RWPE1 (cell line): ENCODE data around the gene NOL9.
A peak's percentile ranks its signal among the peaks of the same experiment; 100 is the strongest.

Experiments
- CTCF ChIA-PET: fragments of 350-600 bp; sonication (Branson Sonifier 250); formaldehyde crosslinking; extraction: SDS; loops from one replicate; lab custom pipeline; 2021; lab: Yijun Ruan, JAX
- POLR2A ChIA-PET: fragments of 400-600 bp; formaldehyde crosslinking; extraction: SDS; loops from one replicate; lab custom pipeline; 2020; ENCODE audit warnings: antibody characterized with exemption; ENCODE audit not compliant: low non-redundant PET; lab: Yijun Ruan, JAX
- DNase-seq: peaks from one replicate; pipeline ENCODE4 v3.0.0; 2012; ENCODE audit warnings: low spot score
- H3K27ac ChIP-seq: fragments of 450-650 bp; 2 replicates; pipeline ENCODE4 v1.5.1; 2017
- CTCF ChIP-seq: fragments of 450-650 bp; conservative IDR thresholded peaks from 2 replicates; pipeline ENCODE4 v1.5.1; 2017; ENCODE audit warnings: low read depth, mild to moderate bottlenecking

Gene NOL9

GRCh38 chr1:6517435-6517851 is 36.9 kb downstream of the NOL9 start:
- peak overlapping the region; percentile 36; the same call in 1 of the 2 replicates for H3K27ac ChIP-seq
- no peak for DNase-seq
- ChIA-PET POLR2A (no interaction called here), CTCF (no interaction called here)
- no peak for TF ChIP-seq CTCF

GRCh38 chr1:6515771-6516170 is 38.5 kb downstream of the NOL9 start:
- ChIA-PET CTCF (no interaction called here), POLR2A (no interaction called here)
- no peak for DNase-seq
- H3K27ac ChIP-seq = peak overlapping the region; percentile 20; the same call in 1 of the 2 replicates
- TF ChIP-seq CTCF = no peak

- H3K27ac ChIP-seq = peak overlapping the region; percentile 15; the same call in 1 of the 2 replicates
- CTCF ChIA-PET = interaction anchor here (1.0 to 1.3 kb wide), 2 partner anchors 8 to 10 kb away, joined by 3 to 6 read pairs; no protein-coding TSS in a partner anchor
- TF ChIP-seq CTCF = no peak
- DNase-seq = no peak
- POLR2A ChIA-PET = no interaction called here
Measured at GRCh38 chr1:6513320-6513801, 41.0 kb downstream of the NOL9 start.

GRCh38 chr1:6512908-6513280 is 41.4 kb downstream of the NOL9 start:
- CTCF ChIA-PET = interaction anchor here (1.0 to 1.3 kb wide), 2 partner anchors 9 to 10 kb away, joined by 3 to 6 read pairs; no protein-coding TSS in a partner anchor
- TF ChIP-seq CTCF = no peak
- peak overlapping the region; percentile 15; the same call in 1 of the 2 replicates for H3K27ac ChIP-seq
- POLR2A ChIA-PET = no interaction called here
- no peak for DNase-seq

GRCh38 chr1:6512245-6512907 is 41.9 kb downstream of the NOL9 start:
- TF ChIP-seq CTCF = no peak
- H3K27ac ChIP-seq = no peak overlapping the region
- CTCF ChIA-PET = interaction anchor here (0.6 to 1.3 kb wide), 4 partner anchors 9 to 214 kb away, joined by 3 to 6 read pairs (median 3); no protein-coding TSS in a partner anchor
- POLR2A ChIA-PET = no interaction called here
- no peak for DNase-seq

- CTCF ChIA-PET = interaction anchor here (0.6 kb wide), 1 partner anchor 214 kb away, joined by 3 read pairs; no protein-coding TSS in a partner anchor
- TF ChIP-seq CTCF = no peak
- POLR2A ChIA-PET = no interaction called here
- no peak overlapping the region for H3K27ac ChIP-seq
- no peak for DNase-seq
Measured at GRCh38 chr1:6511561-6512244, 42.6 kb downstream of the NOL9 start.
